GM06990 (cell line): ENCODE results near the gene ADARB2.

Source experiments
- DNase-seq: peaks from one replicate; pipeline ENCODE4 v3.0.0-alpha.2; 2011; ENCODE audit not compliant: insufficient read length; ENCODE audit errors: extremely low read depth
- H3K27me3 ChIP-seq: replicated peaks from 2 replicates; pipeline ENCODE4 v1.6.0; 2011; ENCODE audit warnings: low read length; ENCODE audit not compliant: control insufficient read depth, insufficient read depth
- H3K36me3 ChIP-seq: 2 replicates; pipeline ENCODE4 v1.5.1; 2011; ENCODE audit warnings: low read length; ENCODE audit not compliant: control insufficient read depth, insufficient read depth
- H3K4me3 ChIP-seq: replicated peaks from 2 replicates; pipeline ENCODE4 v1.5.1; 2011; ENCODE audit warnings: low read depth, mild to moderate bottlenecking, control low read depth, low read length
- TF ChIP-seq, protein P1 (sequence below): IDR thresholded peaks from 2 replicates; pipeline ENCODE4 v1.5.1; 2011; ENCODE audit warnings: low read length, control low read depth, mild to moderate bottlenecking, inconsistent platforms; ENCODE audit not compliant: insufficient read depth, poor library complexity, severe bottlenecking

ADARB2 gene

DNA sequence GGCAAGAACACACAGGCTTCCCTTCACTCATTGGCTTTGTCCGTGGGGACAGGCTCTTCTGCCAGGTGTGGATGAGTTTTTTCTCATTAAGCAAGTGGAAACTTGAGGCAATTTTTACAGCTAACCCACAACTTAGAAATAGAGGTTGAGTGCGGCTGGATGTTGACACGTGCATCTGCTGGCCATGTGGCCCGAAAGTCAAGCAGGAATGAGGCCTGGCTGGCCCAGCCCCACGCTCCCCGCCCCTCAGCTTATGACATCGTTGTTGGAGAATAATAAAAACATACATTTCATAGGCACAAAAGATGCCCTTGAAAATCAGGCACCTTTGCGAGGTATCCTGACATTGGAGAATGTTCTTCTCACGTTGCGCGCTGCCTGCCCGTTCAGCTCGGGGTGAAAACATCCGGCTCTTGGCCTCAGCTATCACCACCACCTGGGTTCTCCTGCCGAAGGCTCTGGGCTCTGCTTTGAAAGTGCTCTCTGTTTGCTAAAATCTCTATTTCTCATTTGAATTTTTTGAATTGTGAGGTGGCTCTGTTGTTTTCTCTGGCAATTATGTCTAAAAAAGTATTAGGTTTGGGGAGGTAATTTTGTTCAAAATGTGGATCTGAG is 370.4 kb downstream of the ADARB2 start:
- TF ChIP-seq, protein P1, sequence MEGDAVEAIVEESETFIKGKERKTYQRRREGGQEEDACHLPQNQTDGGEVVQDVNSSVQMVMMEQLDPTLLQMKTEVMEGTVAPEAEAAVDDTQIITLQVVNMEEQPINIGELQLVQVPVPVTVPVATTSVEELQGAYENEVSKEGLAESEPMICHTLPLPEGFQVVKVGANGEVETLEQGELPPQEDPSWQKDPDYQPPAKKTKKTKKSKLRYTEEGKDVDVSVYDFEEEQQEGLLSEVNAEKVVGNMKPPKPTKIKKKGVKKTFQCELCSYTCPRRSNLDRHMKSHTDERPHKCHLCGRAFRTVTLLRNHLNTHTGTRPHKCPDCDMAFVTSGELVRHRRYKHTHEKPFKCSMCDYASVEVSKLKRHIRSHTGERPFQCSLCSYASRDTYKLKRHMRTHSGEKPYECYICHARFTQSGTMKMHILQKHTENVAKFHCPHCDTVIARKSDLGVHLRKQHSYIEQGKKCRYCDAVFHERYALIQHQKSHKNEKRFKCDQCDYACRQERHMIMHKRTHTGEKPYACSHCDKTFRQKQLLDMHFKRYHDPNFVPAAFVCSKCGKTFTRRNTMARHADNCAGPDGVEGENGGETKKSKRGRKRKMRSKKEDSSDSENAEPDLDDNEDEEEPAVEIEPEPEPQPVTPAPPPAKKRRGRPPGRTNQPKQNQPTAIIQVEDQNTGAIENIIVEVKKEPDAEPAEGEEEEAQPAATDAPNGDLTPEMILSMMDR, result no peak
- no peaks in the 10 kb centered on the region for H3K36me3 ChIP-seq
- no peak overlapping the region for H3K4me3 ChIP-seq
- DNase-seq, result no peak
- H3K27me3 ChIP-seq, result no peaks in the 10 kb centered on the region

DNA sequence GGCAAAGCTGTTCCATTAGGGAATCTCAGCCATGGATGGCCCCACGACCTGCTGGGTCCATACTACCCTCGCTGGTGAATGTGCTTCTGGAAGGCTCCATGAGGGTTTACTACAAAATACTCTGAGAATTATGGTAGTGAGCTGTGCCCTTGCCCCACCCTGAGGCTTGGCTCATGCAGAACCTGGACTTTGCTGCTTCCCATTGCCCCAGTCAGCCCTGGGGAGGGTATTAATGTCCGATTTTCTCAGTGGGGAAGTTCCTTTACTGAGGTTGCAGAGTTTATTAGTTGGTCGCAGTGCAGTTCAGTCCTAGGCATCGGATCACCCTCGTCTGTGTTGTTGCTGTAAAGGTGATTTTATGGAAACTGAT is 371.0 kb downstream of the ADARB2 start:
- TF ChIP-seq, protein P1, result no peak
- Histone ChIP-seq H3K36me3 (no peaks in the 10 kb centered on the region), H3K27me3 (no peaks in the 10 kb centered on the region), H3K4me3 (no peak overlapping the region)
- no peak for DNase-seq

DNA sequence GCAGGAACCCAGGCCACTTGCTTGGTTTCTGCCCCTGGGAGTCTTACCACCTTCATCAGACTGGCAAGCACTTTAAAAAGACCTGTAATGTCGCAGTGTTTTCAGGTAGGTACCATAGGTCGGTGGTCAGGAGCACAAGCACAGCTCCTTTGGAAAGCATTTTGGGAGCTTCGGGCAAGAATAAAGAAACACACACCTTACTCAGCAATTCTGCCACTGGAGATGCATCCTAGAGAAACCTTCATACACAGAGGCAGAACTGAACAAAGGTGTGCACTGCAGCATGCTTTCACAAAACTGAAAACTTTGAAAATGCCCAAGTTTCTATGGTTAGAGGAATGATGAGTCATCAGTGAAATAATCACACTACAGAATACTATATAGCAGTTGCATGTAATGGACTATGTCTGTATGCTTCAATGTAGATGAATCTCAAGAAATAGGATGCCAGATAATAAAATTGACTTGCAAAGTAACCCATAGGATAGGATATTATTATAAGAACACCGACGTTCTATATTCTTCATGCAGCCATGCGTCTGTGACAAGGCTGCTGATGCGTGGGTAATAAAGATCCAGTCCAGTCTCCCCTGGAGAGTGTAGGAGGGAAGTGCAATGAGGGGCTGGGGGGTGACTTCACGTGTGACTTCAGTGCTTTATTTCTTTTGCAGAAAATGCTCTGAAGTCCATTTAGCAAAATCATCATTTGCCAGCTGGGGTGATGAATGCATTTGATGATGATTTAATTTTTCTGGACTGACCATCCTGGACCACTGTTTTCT is 371.6 kb downstream of the ADARB2 start:
- Histone ChIP-seq H3K36me3 (no peaks in the 10 kb centered on the region), H3K4me3 (no peak overlapping the region), H3K27me3 (no peaks in the 10 kb centered on the region)
- no peak for DNase-seq
- TF ChIP-seq, protein P1, result no peak

DNA sequence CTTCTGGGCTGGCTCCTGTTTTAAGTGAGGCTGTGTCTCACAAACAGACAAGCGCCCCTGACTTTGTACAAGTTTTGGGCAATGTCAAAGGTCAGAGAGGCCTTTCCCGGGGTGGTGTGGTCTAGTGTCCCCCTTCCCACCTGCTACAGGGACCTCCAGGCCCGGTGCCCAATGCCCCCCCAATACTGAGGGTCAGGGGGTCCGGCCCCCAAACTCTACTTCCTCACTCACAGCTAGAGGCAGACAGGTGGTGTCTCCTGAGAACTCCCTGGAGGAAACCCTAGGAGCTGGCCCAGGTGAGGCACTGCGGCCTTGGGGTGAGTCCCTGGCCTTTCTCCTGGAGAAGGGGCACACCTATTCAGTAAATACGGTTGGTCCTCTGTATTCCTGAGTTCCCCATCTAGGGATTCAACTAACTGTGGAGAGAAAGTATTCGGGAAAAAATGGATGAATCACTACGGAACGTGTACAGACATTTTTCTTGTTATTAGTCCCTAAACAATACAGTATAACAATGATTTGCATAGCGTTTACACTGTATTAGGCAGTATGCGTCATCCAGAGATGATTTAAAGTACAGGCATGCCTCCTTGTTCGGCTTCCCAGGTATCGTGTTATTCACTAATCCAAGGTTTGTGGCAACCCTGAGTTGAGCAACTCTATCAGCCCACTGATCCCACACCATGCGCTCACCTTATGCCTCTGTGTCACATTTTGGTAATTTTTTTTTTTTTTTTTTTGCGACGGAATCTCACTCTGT is 373.0 kb downstream of the ADARB2 start:
- no peaks in the 10 kb centered on the region for H3K27me3 ChIP-seq
- TF ChIP-seq, protein P1, result no peak
- no peak overlapping the region for H3K4me3 ChIP-seq
- no peaks in the 10 kb centered on the region for H3K36me3 ChIP-seq
- DNase-seq, result no peak

DNA sequence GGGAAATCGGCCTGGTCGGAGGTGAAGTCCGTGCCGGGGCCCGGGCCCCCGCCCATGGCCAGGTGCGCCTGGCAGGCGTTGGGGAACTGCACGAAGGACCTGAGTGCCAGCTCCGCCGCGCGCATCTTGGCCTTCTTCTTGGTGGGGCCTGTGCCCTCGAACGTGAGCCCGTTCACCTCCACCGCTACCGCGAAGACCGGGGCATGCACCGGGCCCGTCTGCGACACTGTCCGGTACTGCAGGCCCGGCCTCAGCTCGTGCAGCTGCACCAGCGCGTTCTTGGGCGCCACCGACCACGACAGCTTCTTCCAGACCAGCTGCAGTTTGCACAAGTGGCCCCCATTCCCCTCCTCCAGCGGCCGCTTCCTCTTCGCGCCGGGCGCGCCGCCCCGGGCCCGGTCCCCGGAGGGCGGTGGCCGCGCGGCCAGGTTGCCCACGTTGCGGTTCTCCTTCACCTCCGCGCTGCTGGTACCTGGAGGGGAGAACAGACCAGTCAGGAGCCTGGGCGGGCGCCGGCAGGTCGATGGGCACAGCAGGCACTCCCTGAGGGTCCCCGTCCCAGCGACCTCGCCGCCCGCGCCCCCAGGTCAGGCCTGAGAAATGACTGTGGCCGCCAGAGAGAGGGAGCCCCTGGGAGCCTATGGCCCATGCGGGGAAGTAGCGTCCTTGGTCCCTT is 373.7 kb downstream of the ADARB2 start:
- DNase-seq, result no peak
- Histone ChIP-seq H3K4me3 (no peak overlapping the region), H3K36me3 (no peaks in the 10 kb centered on the region), H3K27me3 (no peaks in the 10 kb centered on the region)
- TF ChIP-seq, protein P1, result no peak
